ENCODE data around the gene MPRIP. TPM values are rescaled to one million over a fixed set of nuclear protein-coding genes. Genes with fewer than 3 reads are reported as not detected.
"Not testable (repeated sequence)": the region's sequence is repeated elsewhere in the genome, so short reads cannot be mapped to it uniquely, and the experiment has no call there.

The MPRIP gene
- total RNA-seq, 1 experiment from 2014 or later = 284 TPM

- Mint-ChIP-seq H3K36me3 (ENCODE audit: insufficient read depth, unreplicated experiment) (no peaks in the 10 kb centered on the region), H3K4me1 (ENCODE audit: low read depth, unreplicated experiment) (peaks cover 13% of the 10 kb centered on the region), H3K27ac (ENCODE audit: unreplicated experiment) (no peak overlapping the region), H3K9me3 (ENCODE audit: unreplicated experiment) (no peaks in the 10 kb centered on the region), H3K4me3 (ENCODE audit: unreplicated experiment) (no peak overlapping the region), H3K27me3 (ENCODE audit: insufficient read depth, unreplicated experiment) (no peaks in the 10 kb centered on the region)
- Histone ChIP-seq H3K4me3 (ENCODE audit: low read depth, low read length) (no peak overlapping the region), H3K36me3 (ENCODE audit: control insufficient read depth, insufficient read depth, low read length) (no peaks in the 10 kb centered on the region), H3K4me1 (peaks cover 3% of the 10 kb centered on the region; the same call in 1 of the 2 replicates), H3K9me3 (no peaks in the 10 kb centered on the region), H3K27me3 (replicated peaks; ENCODE audit: control insufficient read depth, insufficient read depth, low read length) (no peaks in the 10 kb centered on the region; the same call in 1 of the 2 replicates)
- intact Hi-C loops (cut with micrococcal nuclease; ENCODE audit: unreplicated experiment) = loop anchor here (5.0 to 10.0 kb wide), 4 partner anchors 42 to 207 kb away; partner anchors contain the start of genes MPRIP and PLD6
- CTCF ChIA-PET = interaction anchor here (1.1 kb wide), 1 partner anchor 10 kb away, joined by 3 read pairs; no protein-coding TSS in a partner anchor
- POLR2A ChIA-PET = no interaction called here
- no TSS peak for BruUV-seq (replicated peaks)
- no peak for TF ChIP-seq CTCF (IDR thresholded peaks at IDR 0.05; ENCODE audit: insufficient read depth in 1 of 2, low read depth in 1 of 2, low read length in 1 of 2, severe bottlenecking in 1 of 2, unreplicated experiment in 1 of 2)
- DNase-seq = no peak
Observed at GRCh38 chr17:16999931-17000625, 42.2 kb upstream of the MPRIP start.

GRCh38 chr17:17001076-17001777, 41.0 kb upstream of the MPRIP start:
- H3K27me3 Mint-ChIP-seq (ENCODE audit: insufficient read depth, unreplicated experiment) = no peaks in the 10 kb centered on the region
- ChIA-PET POLR2A (no interaction called here), CTCF (interaction anchor here (0.6 to 0.8 kb wide), 2 partner anchors 141 to 145 kb away, joined by 3 read pairs; no protein-coding TSS in a partner anchor)
- Histone ChIP-seq H3K36me3 (ENCODE audit: control insufficient read depth, insufficient read depth, low read length) (no peaks in the 10 kb centered on the region), H3K4me1 (peaks cover 3% of the 10 kb centered on the region; the same call in 1 of the 2 replicates), H3K27me3 (replicated peaks; ENCODE audit: control insufficient read depth, insufficient read depth, low read length) (no peaks in the 10 kb centered on the region; the same call in 1 of the 2 replicates), H3K4me3 (ENCODE audit: low read depth, low read length) (no peak overlapping the region), H3K9me3 (no peaks in the 10 kb centered on the region)
- intact Hi-C loops (cut with micrococcal nuclease; ENCODE audit: unreplicated experiment) = loop anchor here (5.0 to 10.0 kb wide), 4 partner anchors 41 to 206 kb away; partner anchors contain the start of genes MPRIP and PLD6
- no peak for DNase-seq
- peaks cover 13% of the 10 kb centered on the region for H3K4me1 Mint-ChIP-seq (ENCODE audit: low read depth, unreplicated experiment)
- no peak overlapping the region for H3K4me3 Mint-ChIP-seq (ENCODE audit: unreplicated experiment)
- no peaks in the 10 kb centered on the region for H3K9me3 Mint-ChIP-seq (ENCODE audit: unreplicated experiment)
- BruUV-seq (replicated peaks) = no TSS peak
- no peaks in the 10 kb centered on the region for H3K36me3 Mint-ChIP-seq (ENCODE audit: insufficient read depth, unreplicated experiment)
- TF ChIP-seq CTCF (IDR thresholded peaks at IDR 0.05; ENCODE audit: insufficient read depth in 1 of 2, low read depth in 1 of 2, low read length in 1 of 2, severe bottlenecking in 1 of 2, unreplicated experiment in 1 of 2) = no peak
- H3K27ac Mint-ChIP-seq (ENCODE audit: unreplicated experiment) = peak overlapping the region; percentile 35

GRCh38 chr17:17001874-17002520, 40.3 kb upstream of the MPRIP start:
- Histone ChIP-seq H3K36me3 (ENCODE audit: control insufficient read depth, insufficient read depth, low read length) (no peaks in the 10 kb centered on the region), H3K4me1 (peaks cover 3% of the 10 kb centered on the region; the same call in 1 of the 2 replicates), H3K27me3 (replicated peaks; ENCODE audit: control insufficient read depth, insufficient read depth, low read length) (no peaks in the 10 kb centered on the region; the same call in 1 of the 2 replicates), H3K4me3 (ENCODE audit: low read depth, low read length) (no peak overlapping the region), H3K9me3 (no peaks in the 10 kb centered on the region)
- intact Hi-C loops (cut with micrococcal nuclease; ENCODE audit: unreplicated experiment) = loop anchor here (1.0 to 10.0 kb wide), 7 partner anchors 40 to 311 kb away; partner anchors contain the start of genes MPRIP and PLD6
- BruUV-seq (replicated peaks) = no TSS peak
- CTCF ChIA-PET = no interaction called here
- peak; percentile 83 to 90 for DNase-seq
- Mint-ChIP-seq H3K27me3 (ENCODE audit: insufficient read depth, unreplicated experiment) (no peaks in the 10 kb centered on the region), H3K4me1 (ENCODE audit: low read depth, unreplicated experiment) (peaks cover 13% of the 10 kb centered on the region), H3K4me3 (ENCODE audit: unreplicated experiment) (no peak overlapping the region), H3K27ac (ENCODE audit: unreplicated experiment) (peak overlapping the region; percentile 35), H3K36me3 (ENCODE audit: insufficient read depth, unreplicated experiment) (no peaks in the 10 kb centered on the region), H3K9me3 (ENCODE audit: unreplicated experiment) (no peaks in the 10 kb centered on the region)
- TF ChIP-seq CTCF (IDR thresholded peaks at IDR 0.05; ENCODE audit: insufficient read depth in 1 of 2, low read depth in 1 of 2, low read length in 1 of 2, severe bottlenecking in 1 of 2, unreplicated experiment in 1 of 2) = peak; percentile 95 to 98
- POLR2A ChIA-PET = no interaction called here

- H3K4me1 ChIP-seq; H3K4me3 ChIP-seq (ENCODE audit: low read depth, low read length); H3K4me3 Mint-ChIP-seq (ENCODE audit: unreplicated experiment); H3K36me3 ChIP-seq (ENCODE audit: control insufficient read depth, insufficient read depth, low read length); H3K27me3 ChIP-seq (replicated peaks; ENCODE audit: control insufficient read depth, insufficient read depth, low read length); H3K36me3 Mint-ChIP-seq (ENCODE audit: insufficient read depth, unreplicated experiment); BruUV-seq (replicated peaks); H3K27me3 Mint-ChIP-seq (ENCODE audit: insufficient read depth, unreplicated experiment); H3K9me3 Mint-ChIP-seq (ENCODE audit: unreplicated experiment); CTCF ChIA-PET; DNase-seq; POLR2A ChIA-PET; H3K9me3 ChIP-seq: not testable (repeated sequence)
- peak overlapping the region; percentile 45 for H3K27ac Mint-ChIP-seq (ENCODE audit: unreplicated experiment)
- H3K4me1 Mint-ChIP-seq (ENCODE audit: low read depth, unreplicated experiment) = peaks cover 13% of the 10 kb centered on the region
- intact Hi-C loops (cut with micrococcal nuclease; ENCODE audit: unreplicated experiment) = loop anchor here (1.0 to 10.0 kb wide), 7 partner anchors 39 to 310 kb away; partner anchors contain the start of genes MPRIP and PLD6
Observed at GRCh38 chr17:17002731-17003715, 39.2 kb upstream of the MPRIP start.
